GM12874 (cell line): ENCODE results near the gene GRIA1.

Experiments used
- CTCF ChIP-seq: IDR thresholded peaks from 2 replicates; pipeline ENCODE4 v1.5.1; 2011; ENCODE audit warnings: low read depth, mild to moderate bottlenecking, control low read depth, low read length, moderate library complexity; ENCODE audit not compliant: insufficient read depth

The GRIA1 gene

DNA sequence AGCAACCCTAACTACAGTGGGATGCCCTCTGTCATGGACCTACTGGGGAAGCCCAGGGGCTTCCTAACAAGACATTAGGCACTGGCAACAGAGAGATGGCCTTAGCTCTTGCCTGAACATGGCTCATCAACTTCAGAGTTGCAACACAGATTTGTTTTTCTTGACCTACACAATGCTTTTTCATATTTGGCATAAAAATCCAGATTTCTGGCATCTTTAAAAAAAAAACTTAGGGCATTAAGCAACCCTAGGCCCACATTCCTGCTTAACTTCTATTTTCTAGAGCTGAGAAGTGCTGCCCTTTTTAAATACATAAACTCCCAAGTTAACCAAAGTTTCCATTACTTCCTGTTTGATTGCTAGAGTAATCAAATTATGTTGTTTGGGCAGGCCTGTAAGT lies 8.0 kb downstream of the GRIA1 start:
- TF ChIP-seq CTCF = no peak

DNA sequence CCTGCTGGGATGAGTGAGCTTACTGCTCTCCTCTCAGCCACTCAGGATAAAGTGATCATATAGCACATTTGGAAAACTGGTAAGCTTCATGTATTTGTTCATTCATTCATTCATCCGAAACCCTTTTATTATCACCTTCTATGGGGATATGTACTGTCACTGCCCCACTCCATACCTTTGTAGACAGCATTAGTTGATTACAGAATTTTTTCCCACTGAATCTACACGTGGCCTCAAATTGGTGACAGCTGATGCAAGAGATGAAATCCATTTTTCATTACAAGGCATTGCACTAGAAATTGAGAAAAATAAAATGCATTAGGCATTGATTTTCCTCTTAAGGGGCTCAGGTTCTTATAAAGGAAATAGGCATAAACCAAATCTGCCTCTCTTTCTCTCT lies 9.7 kb downstream of the GRIA1 start:
- TF ChIP-seq CTCF = no peak

DNA sequence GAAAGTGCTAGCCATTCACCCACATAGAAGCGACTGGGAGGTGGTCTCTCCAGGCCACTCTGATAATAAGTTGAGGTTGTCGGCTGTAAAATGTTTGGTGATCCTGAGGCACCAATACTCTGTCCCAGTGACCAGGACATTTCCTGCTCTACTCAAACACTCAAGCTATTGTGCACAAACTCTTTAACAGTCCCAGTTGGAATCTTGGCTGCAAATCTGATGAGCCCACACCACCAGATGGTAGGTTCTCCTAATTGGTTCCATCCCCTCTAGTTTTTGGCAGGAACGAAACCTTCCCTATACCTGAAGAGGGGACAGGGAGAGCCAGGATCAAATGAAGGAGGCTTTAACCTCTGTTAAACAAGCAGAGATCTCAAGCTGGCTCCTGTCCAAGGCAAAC lies 14.3 kb downstream of the GRIA1 start:
- TF ChIP-seq CTCF = no peak

GRCh38 chr5:153508700-153509099 lies 18.2 kb downstream of the GRIA1 start:
- no peak for TF ChIP-seq CTCF

DNA sequence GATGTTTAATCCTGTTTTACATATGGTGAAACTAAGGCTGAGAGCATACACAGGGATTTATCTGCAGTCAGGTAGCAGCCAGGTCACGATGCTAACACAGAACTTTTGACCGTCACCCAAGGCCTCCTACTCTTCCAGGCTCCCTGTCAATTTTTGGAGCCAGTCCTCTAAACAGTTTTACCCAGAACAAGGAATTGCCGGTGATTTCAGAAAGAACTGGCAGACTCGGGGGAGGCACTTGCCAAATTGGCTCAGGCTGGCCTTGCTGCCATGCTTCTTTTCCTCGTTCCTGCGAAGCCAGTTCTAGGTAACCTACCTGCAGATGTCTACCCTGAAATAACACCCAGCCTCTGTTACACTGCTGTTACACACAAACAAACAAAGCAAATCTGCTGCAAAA lies 21.2 kb downstream of the GRIA1 start:
- TF ChIP-seq CTCF = no peak

DNA sequence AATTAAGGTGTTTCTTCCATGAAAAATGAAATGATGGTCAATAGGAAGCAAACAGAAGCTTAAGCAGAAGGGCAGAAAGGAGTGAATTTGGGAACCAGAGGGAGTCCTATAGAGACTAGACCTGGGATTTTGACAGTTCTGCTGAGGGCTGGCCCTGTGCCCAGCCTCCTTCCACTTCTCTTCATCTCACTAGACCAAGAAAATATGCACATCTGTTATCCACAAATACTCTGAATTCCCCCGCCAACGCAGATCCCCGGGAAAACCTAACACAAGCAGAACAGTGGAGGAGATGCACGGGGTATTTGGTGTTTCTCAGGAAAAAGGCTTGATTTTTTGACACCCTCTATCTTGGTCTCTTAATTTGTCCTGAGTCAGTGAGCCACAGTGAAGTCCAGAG lies 22.7 kb downstream of the GRIA1 start:
- no peak for TF ChIP-seq CTCF

DNA sequence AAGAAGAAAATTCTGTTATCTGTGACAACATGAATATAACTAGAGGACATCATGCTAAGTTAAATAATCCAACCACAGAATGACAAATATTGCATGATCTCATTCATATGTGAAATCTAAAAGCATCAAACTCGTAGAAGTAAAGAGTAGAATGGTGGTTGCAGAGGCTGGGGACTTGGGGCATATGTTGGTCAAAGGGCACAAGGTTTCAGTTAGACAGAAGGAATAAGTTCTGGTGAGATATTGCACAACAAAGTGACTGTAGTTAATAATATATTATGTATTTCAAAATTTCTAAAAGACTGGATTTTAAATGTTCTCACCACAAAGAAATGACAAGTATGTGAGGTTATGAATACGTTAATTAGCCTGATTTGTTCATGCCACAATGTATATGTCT lies 24.8 kb downstream of the GRIA1 start:
- TF ChIP-seq CTCF = no peak
